Adrenal gland (tissue), 12 donors: ENCODE measurements around the gene GLDN. TPM values are rescaled to one million over a fixed set of nuclear protein-coding genes. Genes with fewer than 3 reads are reported as not detected.

Experiments used
- DNase-seq, 7 donors: peaks; one replicate each; pipeline ENCODE4 v3.0.0-alpha.2; 2019 to 2020
- H3K27ac ChIP-seq, 5 donors: fragments of 200-600 bp; sonication (generic) in 4 of 5; 1 replicate in 3 of 5; 2 replicates in 2 of 5; pipeline versions ENCODE4 v1.5.1 to v1.8.0; 2016 to 2020; ENCODE audit warnings: mild to moderate bottlenecking in 1 of 5
- H3K27me3 ChIP-seq: fragments of 200-600 bp; 2 replicates; pipeline ENCODE4 v1.8.0; 2021
- H3K36me3 ChIP-seq, 2 donors: fragments of 200-600 bp; replicated peaks in 1 of 2; 1 replicate in 1 of 2; 2 replicates in 1 of 2; pipeline versions ENCODE4 v1.5.1 to v1.8.0; 2018 to 2022
- H3K4me1 ChIP-seq, 2 donors: fragments of 200-600 bp; replicated peaks in 1 of 2; 1 replicate in 1 of 2; 2 replicates in 1 of 2; pipeline versions ENCODE4 v1.5.1 to v1.8.0; 2018 to 2021
- H3K4me3 ChIP-seq, 4 donors: fragments of 200-600 bp; sonication (generic) in 3 of 4; one replicate each; pipeline ENCODE4 v1.5.1; 2016 to 2018
- H3K9me3 ChIP-seq, 3 donors: fragments of 200-600 bp; sonication (generic) in 1 of 3; replicated peaks in 1 of 3; 1 replicate in 2 of 3; 2 replicates in 1 of 3; pipeline versions ENCODE4 v1.5.1 to v1.8.0; 2016 to 2021
- CTCF ChIP-seq, 6 experiments: fragments of 450-650 bp in 4 of 6; fragments of 200-600 bp in 2 of 6; sonication (generic) in 1 of 6; IDR thresholded peaks; 1 replicate in 5 of 6; 2 replicates in 1 of 6; pipeline versions ENCODE4 v1.5.1 to v1.8.0; 2016 to 2021; ENCODE audit warnings: antibody characterized with exemption in 6 of 6, mild to moderate bottlenecking in 2 of 6, moderate library complexity in 1 of 6
- POLR2A ChIP-seq, 2 donors: fragments of 450-650 bp; IDR thresholded peaks; one replicate each; pipeline ENCODE4 v1.6.1; 2017; ENCODE audit warnings: antibody characterized with exemption in 2 of 2, mild to moderate bottlenecking in 2 of 2, moderate library complexity in 1 of 2
- WGBS, 4 donors: extraction: QIAGEN DNeasy Blood & Tissue Kit in 2 of 4; methylation state at CpG; one replicate each; pipeline versions ENCODE4 v1.1.5 to v1.1.7; 2013 to 2017; 5-methylcytosine and 5-hydroxymethylcytosine counted together
- intact Hi-C, 2 donors: fragments of 100-400 bp; cut with DNase I; formaldehyde crosslinking; loops; one replicate each; pipeline versions ENCODE4 v1.14.1 to v1.15.0; 2022 to 2023
- polyA plus RNA-seq, 3 donors: library from polyadenylated mRNA; stranded (reverse); fragments of 200-250 nt in 2 of 3; fragments of 350-450 nt in 1 of 3; fragmentation: Illumina TruSeq in 1 of 3; extraction: RNeasy Lipid Tissue Mini Kit (QIAGEN cat#74804) in 1 of 3; gene quantifications; one replicate each; pipeline ENCODE4 v1.2.3, GENCODE V29; 2013 to 2014
- total RNA-seq, 9 donors: library from RNA; depleted of rRNA in 4 of 9; stranded (reverse); fragments of >200 nt in 4 of 9; fragments of 120-200 nt in 1 of 9; fragmentation: NEBNext Ultra II Directional in 1 of 9; extraction: Animal tissue kit (Norgen Biotek cat#: 25700) in 1 of 9; gene quantifications; one replicate each; pipeline versions ENCODE4 v1.1.0 to v1.2.4, GENCODE V29; 2013 to 2023
- donor health status: healthy with polysubstance abuse.
- donor health status: Bipolar disorder and iron deficiency.
- donor health status: DM: yes; HTN: yes; CAD: no.
- donor health status: DM: no; HTN: no; CAD: no.
- donor health status: DM: no; HTN: no; CAD: no.
- donor health status: DM: yes; HTN: yes; CAD: no.

Gene GLDN
- total and polyA plus RNA-seq, 12 donors: 0.44 to 30.8 (median 5.9) TPM

- no peaks in the 10 kb centered on the region for H3K27me3 ChIP-seq
- no peaks in the 10 kb centered on the region for H3K4me1 ChIP-seq
- no peaks in the 10 kb centered on the region for H3K36me3 ChIP-seq
- 38 to 47% (median 39%) methylated on average over 5 to 12 of the region's 12 CpGs for WGBS, 4 donors
- no peak overlapping the region for H3K4me3 ChIP-seq
- peak; percentile 8 to 66 (median 52) for DNase-seq
- no peak for TF ChIP-seq POLR2A (IDR thresholded peaks at IDR 0.05)
- peak; percentile 26 to 56 (median 38) for TF ChIP-seq CTCF (IDR thresholded peaks at IDR 0.05)
- intact Hi-C loops: no loop called here
- no peak overlapping the region for H3K27ac ChIP-seq
- H3K9me3 ChIP-seq: no peaks in the 10 kb centered on the region
These were observed 60.5 kb downstream of the GLDN start for GRCh38 chr15:51401872-51402517.

- H3K4me3 ChIP-seq: no peak overlapping the region
- TF ChIP-seq POLR2A (IDR thresholded peaks at IDR 0.05) (no peak), CTCF (IDR thresholded peaks at IDR 0.05) (peak; percentile 28 to 53 (median 38))
- no peaks in the 10 kb centered on the region for H3K27me3 ChIP-seq
- 48 to 70% (median 54%) methylated on average over 8 of the region's 8 CpGs for WGBS, 4 donors
- intact Hi-C loops: no loop called here
- H3K36me3 ChIP-seq: no peaks in the 10 kb centered on the region
- H3K4me1 ChIP-seq: no peaks in the 10 kb centered on the region
- no peak overlapping the region for H3K27ac ChIP-seq
- H3K9me3 ChIP-seq: no peaks in the 10 kb centered on the region
- peak in 1 of 7 donors; percentile 9 for DNase-seq
These were observed 61.8 kb downstream of the GLDN start for GRCh38 chr15:51403072-51403878.

GRCh38 chr15:51403946-51404695 lies 62.7 kb downstream of the GLDN start:
- no peak for TF ChIP-seq POLR2A (IDR thresholded peaks at IDR 0.05)
- TF ChIP-seq CTCF (IDR thresholded peaks at IDR 0.05): no peak
- no peak for DNase-seq
- intact Hi-C loops: no loop called here
- no peaks in the 10 kb centered on the region for H3K27me3 ChIP-seq
- no peak overlapping the region for H3K4me3 ChIP-seq
- no peak overlapping the region for H3K27ac ChIP-seq
- no peaks in the 10 kb centered on the region for H3K36me3 ChIP-seq
- no peaks in the 10 kb centered on the region for H3K4me1 ChIP-seq
- no peaks in the 10 kb centered on the region for H3K9me3 ChIP-seq
- WGBS, 4 donors: 74 to 84% (median 80%) methylated on average over 9 of the region's 9 CpGs
